ENCODE data around the gene RPL7A.

DNA sequence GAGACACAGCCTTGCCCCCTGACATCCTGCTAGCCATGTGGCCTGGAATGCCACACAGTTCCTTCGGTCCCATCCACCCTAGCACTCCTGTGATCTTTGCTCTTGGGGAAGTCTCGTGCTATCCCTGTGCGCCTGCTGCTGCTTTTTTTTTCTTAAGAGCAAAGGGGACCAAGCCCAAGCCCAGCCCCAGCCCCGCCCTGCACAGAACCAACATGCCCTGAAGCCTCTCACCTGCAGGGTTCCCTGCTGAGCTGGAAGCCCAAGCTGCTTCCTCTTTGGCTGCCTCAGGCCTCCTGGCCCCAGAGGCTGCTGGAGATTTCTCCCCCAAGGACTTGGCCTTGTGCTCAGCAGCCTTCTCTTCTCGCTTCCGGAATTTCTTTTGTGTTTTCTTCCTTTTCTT lies 13.9 kb upstream of the RPL7A start:
- TF ChIP-seq, protein P1, sequence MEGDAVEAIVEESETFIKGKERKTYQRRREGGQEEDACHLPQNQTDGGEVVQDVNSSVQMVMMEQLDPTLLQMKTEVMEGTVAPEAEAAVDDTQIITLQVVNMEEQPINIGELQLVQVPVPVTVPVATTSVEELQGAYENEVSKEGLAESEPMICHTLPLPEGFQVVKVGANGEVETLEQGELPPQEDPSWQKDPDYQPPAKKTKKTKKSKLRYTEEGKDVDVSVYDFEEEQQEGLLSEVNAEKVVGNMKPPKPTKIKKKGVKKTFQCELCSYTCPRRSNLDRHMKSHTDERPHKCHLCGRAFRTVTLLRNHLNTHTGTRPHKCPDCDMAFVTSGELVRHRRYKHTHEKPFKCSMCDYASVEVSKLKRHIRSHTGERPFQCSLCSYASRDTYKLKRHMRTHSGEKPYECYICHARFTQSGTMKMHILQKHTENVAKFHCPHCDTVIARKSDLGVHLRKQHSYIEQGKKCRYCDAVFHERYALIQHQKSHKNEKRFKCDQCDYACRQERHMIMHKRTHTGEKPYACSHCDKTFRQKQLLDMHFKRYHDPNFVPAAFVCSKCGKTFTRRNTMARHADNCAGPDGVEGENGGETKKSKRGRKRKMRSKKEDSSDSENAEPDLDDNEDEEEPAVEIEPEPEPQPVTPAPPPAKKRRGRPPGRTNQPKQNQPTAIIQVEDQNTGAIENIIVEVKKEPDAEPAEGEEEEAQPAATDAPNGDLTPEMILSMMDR (IDR thresholded peaks at IDR 0.05; ENCODE audit: extremely low read depth in 1 of 2, insufficient read depth in 1 of 2, low read depth in 1 of 2, low read length in 2 of 2) = no peak
- TF ChIP-seq POLR2A (IDR thresholded peaks at IDR 0.05; ENCODE audit: low read depth, low read length) (no peak), MYC (IDR thresholded peaks at IDR 0.05; ENCODE audit: low read depth, low read length) (no peak), EZH2 (IDR thresholded peaks at IDR 0.05; ENCODE audit: borderline replicate concordance, low read depth, low read length, severe bottlenecking) (no peak), POLR2AphosphoS5 (IDR thresholded peaks at IDR 0.05; ENCODE audit: insufficient read depth, low read depth, low read length) (no peak), GATA2 (IDR thresholded peaks at IDR 0.05; ENCODE audit: insufficient read depth, insufficient read length, low read depth, low read length) (no peak), JUN (IDR thresholded peaks at IDR 0.05; ENCODE audit: borderline replicate concordance, insufficient read depth, insufficient read length, low read depth) (no peak)
